Endodermal cell (in vitro differentiated cells): Measurements from ENCODE around the gene SDK1. TPM values are rescaled to one million over a fixed set of nuclear protein-coding genes. Genes with fewer than 3 reads are reported as not detected.

Experiments
- DNase-seq: peaks from one replicate; pipeline ENCODE4 v3.0.0-alpha.2; 2017
- H3K27ac ChIP-seq: 2 replicates; pipeline ENCODE4 v1.5.1; 2013; ENCODE audit warnings: mild to moderate bottlenecking, low read depth, low read length, moderate library complexity
- H3K27me3 ChIP-seq: 2 replicates; pipeline ENCODE4 v1.6.1; 2013; ENCODE audit warnings: mild to moderate bottlenecking, low read length, moderate library complexity; ENCODE audit not compliant: insufficient read depth, control insufficient read depth, poor library complexity, severe bottlenecking
- H3K36me3 ChIP-seq: 2 replicates; pipeline ENCODE4 v1.7.0; 2013; ENCODE audit warnings: mild to moderate bottlenecking, low read length, moderate library complexity; ENCODE audit not compliant: control insufficient read depth, insufficient read depth
- H3K4me1 ChIP-seq: one replicate; pipeline ENCODE4 v1.7.0; 2013; ENCODE audit warnings: low read length; ENCODE audit not compliant: control insufficient read depth, insufficient read depth
- H3K4me3 ChIP-seq: 2 replicates; pipeline ENCODE4 v1.5.1; 2013; ENCODE audit warnings: mild to moderate bottlenecking, low read length, moderate library complexity
- H3K9ac ChIP-seq: 2 replicates; pipeline ENCODE4 v1.6.1; 2013; ENCODE audit warnings: mild to moderate bottlenecking, low read length, moderate library complexity; ENCODE audit not compliant: poor library complexity, severe bottlenecking; ENCODE audit errors: extremely low read depth
- H3K9me3 ChIP-seq: 2 replicates; pipeline ENCODE4 v1.6.1; 2013; ENCODE audit warnings: mild to moderate bottlenecking, low read length, moderate library complexity; ENCODE audit not compliant: control insufficient read depth
- H3K27ac Mint-ChIP-seq: 2 replicates; pipeline ENCODE4 v1.8.0; 2020; ENCODE audit warnings: mixed read lengths
- H3K27me3 Mint-ChIP-seq: 2 replicates; pipeline ENCODE4 v1.8.0; 2021; ENCODE audit warnings: mild to moderate bottlenecking, mixed read lengths; ENCODE audit not compliant: insufficient read depth
- H3K36me3 Mint-ChIP-seq: 2 replicates; pipeline ENCODE4 v1.8.0; 2020; ENCODE audit warnings: low read depth, mixed read lengths
- H3K4me1 Mint-ChIP-seq: 2 replicates; pipeline ENCODE4 v1.8.0; 2020; ENCODE audit warnings: mixed read lengths
- H3K4me3 Mint-ChIP-seq: 2 replicates; pipeline ENCODE4 v1.8.0; 2020; ENCODE audit warnings: mild to moderate bottlenecking, moderate library complexity, mixed read lengths
- H3K9me3 Mint-ChIP-seq: 2 replicates; pipeline ENCODE4 v1.8.0; 2020; ENCODE audit warnings: mild to moderate bottlenecking, mixed read lengths
- CTCF ChIP-seq: fragments of 200-600 bp; sonication (generic); conservative IDR thresholded peaks from 2 replicates; pipeline ENCODE4 v1.5.0; 2021; ENCODE audit warnings: antibody characterized with exemption, mild to moderate bottlenecking
- WGBS, 2 experiments: methylation state at CpG; one replicate each; pipeline versions ENCODE4 v1.1.5 to v1.1.7; 2013; ENCODE audit warnings: missing lambda C conversion rate in 2 of 2, mixed read lengths in 1 of 2; ENCODE audit not compliant: insufficient coverage in 1 of 2, insufficient read length in 1 of 2; 5-methylcytosine and 5-hydroxymethylcytosine counted together
- total RNA-seq, 2 donors: library from RNA; stranded (reverse); fragmentation: NEBNext Ultra II Directional in 1 of 2; extraction: Animal tissue kit (Norgen Biotek cat#: 25700) in 1 of 2; gene quantifications; 2 replicates in 1 of 2; 3 replicates in 1 of 2; pipeline ENCODE4 v1.2.1, GENCODE V29; 2021

SDK1 gene
- total RNA-seq, 2 donors from 2014 or later: 22.7 to 23.1 TPM

GRCh38 chr7:4268040-4268965 lies 967.3 kb downstream of the SDK1 start:
- no peak overlapping the region for H3K4me3 Mint-ChIP-seq
- WGBS, 2 experiments: 86 to 94% methylated on average over 26 to 34 of the region's 34 CpGs

GRCh38 chr7:4269086-4269485 lies 968.0 kb downstream of the SDK1 start:
- no peak overlapping the region for H3K27ac Mint-ChIP-seq
- no peak overlapping the region for H3K27ac ChIP-seq
- H3K4me1 ChIP-seq: no peaks in the 10 kb centered on the region
- H3K36me3 ChIP-seq: no peaks in the 10 kb centered on the region
- 87 to 90% methylated on average over 5 to 9 of the region's 9 CpGs for WGBS, 2 experiments
- H3K9me3 Mint-ChIP-seq: no peaks in the 10 kb centered on the region
- H3K36me3 Mint-ChIP-seq: no peaks in the 10 kb centered on the region
- no peak for DNase-seq
- no peak overlapping the region for H3K9ac ChIP-seq
- H3K27me3 Mint-ChIP-seq: peaks cover 16% of the 10 kb centered on the region
- H3K27me3 ChIP-seq: no peaks in the 10 kb centered on the region
- no peak for TF ChIP-seq CTCF
- no peak overlapping the region for H3K4me3 Mint-ChIP-seq
- no peaks in the 10 kb centered on the region for H3K4me1 Mint-ChIP-seq
- H3K9me3 ChIP-seq: no peaks in the 10 kb centered on the region
- H3K4me3 ChIP-seq: no peak overlapping the region

More at GRCh38 chr7:4268040-4268965, 967.3 kb downstream of the SDK1 start:
- no peak overlapping the region for H3K27ac ChIP-seq
- no peaks in the 10 kb centered on the region for H3K4me1 Mint-ChIP-seq
- H3K9me3 Mint-ChIP-seq: no peaks in the 10 kb centered on the region
- no peak overlapping the region for H3K4me3 ChIP-seq
- H3K27me3 Mint-ChIP-seq: peaks cover 16% of the 10 kb centered on the region
- H3K36me3 ChIP-seq: no peaks in the 10 kb centered on the region
- H3K36me3 Mint-ChIP-seq: no peaks in the 10 kb centered on the region
- TF ChIP-seq CTCF: no peak
- no peak overlapping the region for H3K9ac ChIP-seq
- H3K27me3 ChIP-seq: no peaks in the 10 kb centered on the region
- no peaks in the 10 kb centered on the region for H3K9me3 ChIP-seq
- H3K27ac Mint-ChIP-seq: no peak overlapping the region
- no peak for DNase-seq
- H3K4me1 ChIP-seq: no peaks in the 10 kb centered on the region

GRCh38 chr7:4269746-4270145 lies 968.7 kb downstream of the SDK1 start:
- Mint-ChIP-seq H3K4me1 (no peaks in the 10 kb centered on the region), H3K27ac (no peak overlapping the region), H3K4me3 (no peak overlapping the region), H3K9me3 (peaks cover 7% of the 10 kb centered on the region), H3K27me3 (peaks cover 13% of the 10 kb centered on the region), H3K36me3 (no peaks in the 10 kb centered on the region)
- Histone ChIP-seq H3K36me3 (no peaks in the 10 kb centered on the region), H3K9ac (no peak overlapping the region), H3K27ac (no peak overlapping the region), H3K4me3 (no peak overlapping the region), H3K4me1 (no peaks in the 10 kb centered on the region), H3K9me3 (no peaks in the 10 kb centered on the region), H3K27me3 (no peaks in the 10 kb centered on the region)
- TF ChIP-seq CTCF: no peak
- 84 to 85% methylated on average over 7 to 11 of the region's 11 CpGs for WGBS, 2 experiments
- no peak for DNase-seq
